ENCODE measurements around the gene ZW10.

ZW10 gene

DNA sequence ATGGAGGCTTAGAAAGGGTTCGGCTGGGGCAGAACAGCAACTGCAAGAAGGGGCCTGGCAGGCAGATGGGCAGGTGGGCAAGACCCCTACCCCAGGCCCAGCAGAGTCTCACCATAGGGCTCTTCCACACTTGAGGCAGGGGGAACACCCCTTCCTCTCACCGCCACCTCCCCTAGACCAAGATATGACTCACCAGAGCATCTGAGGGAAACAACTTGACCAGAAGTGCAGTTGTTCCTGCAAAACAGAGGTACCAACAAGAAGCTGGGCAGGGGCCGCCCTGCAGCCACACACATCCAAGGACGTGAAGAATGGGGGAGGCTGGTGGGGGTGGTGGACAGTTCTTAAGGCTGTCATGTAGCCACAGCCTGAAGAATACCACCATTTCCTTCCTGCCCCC, 78.3 kb downstream of the ZW10 start:
- no peak for DNase-seq

DNA sequence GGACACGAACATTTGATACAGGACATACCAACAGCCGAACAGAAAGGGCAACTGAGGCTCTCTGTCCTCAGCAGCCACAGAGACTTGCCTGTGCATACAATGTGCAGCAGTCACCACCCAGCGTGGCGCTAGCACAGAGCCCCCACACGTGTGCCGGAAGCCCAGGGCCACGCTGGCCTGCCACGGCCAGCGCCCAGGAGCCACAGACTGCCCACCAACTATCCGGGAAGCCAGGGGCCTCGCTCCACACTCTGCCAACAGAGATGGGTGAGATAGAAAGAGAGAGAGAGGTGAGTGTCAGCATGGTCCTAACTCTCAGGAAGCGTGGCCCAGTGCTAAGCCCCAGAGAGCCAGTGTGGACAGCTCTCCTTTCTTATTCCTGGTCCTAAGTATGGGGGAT, 79.1 kb downstream of the ZW10 start:
- no peak for DNase-seq

DNA sequence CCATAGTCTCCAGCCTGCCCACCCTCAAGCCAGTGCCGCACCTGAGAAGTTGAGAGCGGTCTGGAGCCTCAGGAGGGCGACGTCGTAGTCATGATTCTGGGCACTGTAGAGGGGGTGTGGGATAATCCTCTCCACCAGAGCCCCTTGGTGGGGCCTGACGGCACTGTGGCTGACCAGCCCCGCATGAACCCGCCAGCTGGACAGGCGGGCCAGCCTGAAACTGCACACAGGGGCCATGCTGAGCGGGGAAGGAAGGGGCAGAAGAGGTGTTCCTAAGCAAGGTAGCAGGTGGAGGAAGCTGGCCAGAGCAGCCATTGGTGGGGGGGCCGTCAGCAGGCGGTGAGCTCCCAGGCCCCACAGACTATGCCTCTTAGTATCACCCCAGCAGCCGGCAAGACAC, 80.5 kb downstream of the ZW10 start:
- DNase-seq, result no peak

DNA sequence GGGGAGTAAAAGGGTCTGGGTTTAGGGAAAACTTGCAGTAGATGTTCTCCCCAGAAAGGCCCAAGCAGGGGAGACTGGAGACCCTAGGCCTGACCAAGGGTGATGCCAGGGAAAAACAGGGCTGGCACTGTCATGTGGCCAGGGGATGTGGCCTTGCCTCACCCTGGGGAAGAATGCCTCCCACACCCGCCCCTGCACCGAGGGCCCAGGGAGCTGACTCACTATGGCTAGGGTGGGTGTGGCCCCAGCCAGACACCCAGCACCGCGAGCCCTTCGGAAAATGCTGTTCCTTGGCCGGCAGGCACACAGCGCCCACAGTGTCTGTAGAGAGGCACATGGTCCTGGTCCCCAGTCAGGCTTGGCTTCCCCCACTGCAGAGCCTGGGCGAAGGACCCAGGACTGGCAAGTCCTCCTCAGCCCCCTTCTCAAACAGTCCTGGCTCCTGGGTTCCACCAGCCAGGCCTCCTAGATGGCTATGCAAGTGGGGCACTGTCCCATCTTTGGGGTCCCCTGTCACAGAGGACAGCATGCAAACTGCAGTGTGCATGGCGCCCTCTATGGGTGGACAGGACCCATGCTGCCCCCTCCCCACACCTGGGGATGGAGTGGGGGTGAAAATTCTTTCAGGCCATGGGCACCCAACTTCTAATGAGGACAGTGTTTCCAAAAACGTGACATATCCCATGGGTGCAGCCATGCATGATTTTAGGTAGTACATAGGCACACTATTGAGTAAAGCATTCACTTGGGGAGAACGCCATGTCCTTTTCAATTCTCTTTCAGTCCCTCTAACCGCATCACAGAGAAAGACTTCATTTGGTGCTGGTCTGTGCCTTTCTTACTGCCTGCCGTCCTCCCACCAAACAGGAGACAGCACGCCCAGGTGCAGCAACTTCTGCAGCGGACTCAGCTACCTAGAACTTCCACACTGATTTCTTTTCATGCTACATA, 82.6 kb downstream of the ZW10 start:
- no peak for DNase-seq

DNA sequence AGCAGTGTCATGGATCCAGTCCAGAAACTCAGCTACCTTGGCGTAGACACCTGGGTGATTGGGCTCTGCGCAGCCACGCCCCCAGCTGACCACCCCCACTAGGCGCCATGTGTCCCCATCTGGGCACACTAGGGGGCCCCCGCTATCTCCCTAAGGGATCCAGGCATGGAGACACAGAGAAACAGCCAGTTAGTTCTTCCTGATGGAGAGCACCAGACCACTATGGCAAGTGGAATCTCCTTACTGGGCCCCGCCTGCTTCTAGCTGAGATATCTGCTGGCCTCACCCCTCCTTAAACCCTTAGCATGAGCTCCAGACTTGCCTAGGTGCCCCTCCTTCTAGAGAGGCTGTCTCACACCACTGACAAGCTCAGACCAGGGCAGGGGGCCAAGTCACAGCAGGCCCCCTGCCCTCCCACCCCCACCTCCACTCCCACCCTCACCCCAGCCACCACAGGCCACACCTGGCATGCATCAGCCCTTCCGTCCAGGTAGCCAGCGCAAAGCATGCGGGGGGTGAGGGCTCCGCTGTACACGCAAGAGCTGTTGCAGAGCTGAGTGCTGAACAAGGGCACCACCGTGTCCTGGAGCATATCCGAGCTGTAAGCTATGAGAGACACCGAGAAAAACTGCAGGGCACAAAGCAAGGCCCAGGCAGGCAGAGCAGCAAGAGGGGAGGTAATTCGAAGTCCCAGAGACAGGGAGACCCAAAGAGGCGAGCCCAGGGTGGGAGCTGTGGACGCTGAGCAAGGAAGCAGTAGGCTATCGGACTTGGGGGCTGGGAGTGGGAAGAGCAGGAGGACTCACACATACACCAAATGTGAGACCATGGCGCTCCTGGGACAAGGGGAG, 83.5 kb downstream of the ZW10 start:
- DNase-seq, result no peak

DNA sequence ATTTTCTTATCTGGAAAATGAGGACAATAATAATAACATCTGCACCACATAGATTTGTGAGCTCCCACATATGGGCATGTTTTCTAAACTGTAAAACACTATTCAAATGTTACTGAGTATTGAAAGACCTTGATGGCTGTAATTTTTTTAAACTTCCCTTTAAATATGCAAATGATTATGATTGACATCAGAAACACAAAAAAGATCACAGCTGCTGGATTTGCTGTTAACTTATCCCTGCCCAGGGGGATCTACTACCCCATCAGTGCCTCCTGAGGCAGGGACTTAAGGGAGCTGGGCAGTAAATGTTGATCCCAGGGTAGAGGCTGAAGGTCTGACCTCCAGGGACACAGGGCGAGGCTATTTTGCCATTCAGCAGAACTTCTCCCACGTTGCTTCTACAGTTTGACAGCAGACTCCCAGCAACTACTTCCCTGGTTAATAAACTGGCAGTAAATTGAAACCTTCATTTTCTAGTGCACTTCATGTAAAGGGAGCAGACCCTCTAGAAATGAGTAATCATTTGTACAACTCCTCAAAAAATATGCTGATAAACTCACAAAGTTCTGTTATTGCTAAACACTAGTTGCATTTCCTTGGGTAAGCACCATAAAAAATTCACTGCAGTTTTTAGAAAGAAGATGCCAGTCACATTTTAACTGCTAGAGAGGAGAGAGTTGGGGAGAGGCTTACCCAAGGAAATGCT, 87.7 kb downstream of the ZW10 start:
- no peak for DNase-seq

DNA sequence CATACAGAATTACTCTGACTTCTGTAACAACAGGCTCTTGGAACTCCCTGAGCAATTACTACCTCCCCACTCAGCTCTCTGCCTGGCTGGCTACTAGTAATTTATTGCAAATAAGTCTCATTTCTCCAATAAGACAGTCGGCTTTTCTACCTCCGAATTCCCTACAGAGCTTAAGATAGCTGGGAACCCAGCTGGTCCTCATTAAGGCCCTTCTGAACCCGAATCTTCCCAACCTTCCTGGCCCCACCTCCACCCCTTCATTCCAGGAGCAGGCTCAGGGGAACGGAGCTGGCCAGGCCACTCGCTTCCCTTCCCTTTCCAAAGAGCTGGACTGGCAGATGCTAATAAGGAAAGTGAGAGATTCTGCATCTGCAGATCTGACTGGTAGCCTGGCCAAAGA, 89.0 kb downstream of the ZW10 start:
- no peak for DNase-seq

DNA sequence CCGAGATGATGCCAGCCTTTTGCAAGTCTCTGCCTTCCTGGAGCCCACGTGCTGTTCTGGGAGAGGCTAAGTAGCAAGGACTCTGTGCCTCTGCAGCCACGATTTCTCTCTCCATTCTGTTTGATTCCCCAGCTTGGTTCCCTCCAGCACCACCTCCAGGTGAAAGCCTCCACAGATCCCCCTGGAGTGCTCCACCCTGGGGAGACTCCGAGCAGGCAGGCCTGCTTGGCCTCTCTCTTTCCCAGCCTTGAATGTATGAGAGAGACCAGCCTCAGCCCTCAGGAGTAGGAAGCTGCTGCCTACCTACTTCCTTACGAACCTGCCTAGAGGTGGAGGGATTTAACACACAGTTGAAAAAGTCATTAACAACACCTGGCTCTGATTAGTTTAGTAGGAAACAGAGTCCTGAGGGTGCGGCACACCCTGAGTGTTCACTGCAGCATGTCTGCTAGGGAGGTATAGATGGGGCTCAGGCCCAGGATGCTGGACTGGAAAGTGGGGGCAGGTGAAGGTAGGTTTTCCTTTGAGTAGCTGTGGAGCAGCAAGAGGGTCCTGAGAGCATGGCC, 89.9 kb downstream of the ZW10 start:
- DNase-seq, result no peak

All from NCI-H1048 (cell line).